ENCODE data around the gene PLIN1. TPM values are rescaled to one million over a fixed set of nuclear protein-coding genes. Genes with fewer than 3 reads are reported as not detected.

Gene PLIN1
- total RNA-seq, 1 donor from 2014 or later = 0.07 TPM

GRCh38 chr15:89668171-89668570, 11.0 kb downstream of the PLIN1 start:
- Mint-ChIP-seq H3K4me3 (no peak overlapping the region), H3K9me3 (no peaks in the 10 kb centered on the region), H3K4me1 (peaks cover 16% of the 10 kb centered on the region), H3K27me3 (ENCODE audit: insufficient read depth, low read depth) (peaks cover 14% of the 10 kb centered on the region), H3K27ac (no peak overlapping the region), H3K36me3 (no peaks in the 10 kb centered on the region)
- TF ChIP-seq CTCF (IDR thresholded peaks at IDR 0.05) (no peak), EZH2 (IDR thresholded peaks at IDR 0.05) (no peak), EZH2phosphoT487 (IDR thresholded peaks at IDR 0.05) (no peak)
- Histone ChIP-seq H2AFZ (replicated peaks) (no peak overlapping the region), H3F3A (ENCODE audit: low read depth) (peaks cover 18% of the 10 kb centered on the region), H3K4me2 (no peak overlapping the region), H3K4me1 (peaks cover 13% of the 10 kb centered on the region), H3K27ac (no peak overlapping the region), H4K20me1 (ENCODE audit: low read depth) (no peaks in the 10 kb centered on the region), H3K9me3 (ENCODE audit: low read depth) (no peaks in the 10 kb centered on the region), H3K27me3 (peaks cover 23% of the 10 kb centered on the region), H3K4me3 (no peak overlapping the region), H3K36me3 (no peaks in the 10 kb centered on the region), H3K9ac (no peak overlapping the region), H3K79me2 (ENCODE audit: low read depth) (no peaks in the 10 kb centered on the region)
- no peak for DNase-seq (ENCODE audit: low spot score)

GRCh38 chr15:89667706-89667960, 11.5 kb downstream of the PLIN1 start:
- Mint-ChIP-seq H3K36me3 (no peaks in the 10 kb centered on the region), H3K4me3 (no peak overlapping the region), H3K9me3 (no peaks in the 10 kb centered on the region), H3K27ac (no peak overlapping the region), H3K27me3 (ENCODE audit: insufficient read depth, low read depth) (peaks cover 12% of the 10 kb centered on the region), H3K4me1 (peaks cover 12% of the 10 kb centered on the region)
- H3K4me2 ChIP-seq = no peak overlapping the region
- no peak overlapping the region for H3K27ac ChIP-seq
- peaks cover 18% of the 10 kb centered on the region for H3F3A ChIP-seq (ENCODE audit: low read depth)
- TF ChIP-seq EZH2phosphoT487 (IDR thresholded peaks at IDR 0.05) (no peak), EZH2 (IDR thresholded peaks at IDR 0.05) (no peak), CTCF (IDR thresholded peaks at IDR 0.05) (no peak)
- H3K4me1 ChIP-seq = peaks cover 13% of the 10 kb centered on the region
- no peak overlapping the region for H3K4me3 ChIP-seq
- H3K79me2 ChIP-seq (ENCODE audit: low read depth) = no peaks in the 10 kb centered on the region
- no peaks in the 10 kb centered on the region for H4K20me1 ChIP-seq (ENCODE audit: low read depth)
- peaks cover 23% of the 10 kb centered on the region for H3K27me3 ChIP-seq
- no peak for DNase-seq (ENCODE audit: low spot score)
- no peaks in the 10 kb centered on the region for H3K9me3 ChIP-seq (ENCODE audit: low read depth)
- no peaks in the 10 kb centered on the region for H3K36me3 ChIP-seq
- no peak overlapping the region for H3K9ac ChIP-seq
- no peak overlapping the region for H2AFZ ChIP-seq (replicated peaks)

GRCh38 chr15:89666858-89667705, 12.1 kb downstream of the PLIN1 start:
- H3K9ac ChIP-seq = no peak overlapping the region
- H3K27me3 Mint-ChIP-seq (ENCODE audit: insufficient read depth, low read depth) = peaks cover 17% of the 10 kb centered on the region
- H3F3A ChIP-seq (ENCODE audit: low read depth) = peaks cover 18% of the 10 kb centered on the region
- H3K4me3 ChIP-seq = no peak overlapping the region
- no peak overlapping the region for H3K4me3 Mint-ChIP-seq
- no peaks in the 10 kb centered on the region for H4K20me1 ChIP-seq (ENCODE audit: low read depth)
- peaks cover 23% of the 10 kb centered on the region for H3K27me3 ChIP-seq
- no peaks in the 10 kb centered on the region for H3K9me3 ChIP-seq (ENCODE audit: low read depth)
- H3K4me1 ChIP-seq = peaks cover 13% of the 10 kb centered on the region
- H3K27ac Mint-ChIP-seq = no peak overlapping the region
- H3K4me2 ChIP-seq = no peak overlapping the region
- no peaks in the 10 kb centered on the region for H3K79me2 ChIP-seq (ENCODE audit: low read depth)
- no peak overlapping the region for H3K27ac ChIP-seq
- no peaks in the 10 kb centered on the region for H3K36me3 ChIP-seq
- H3K36me3 Mint-ChIP-seq = no peaks in the 10 kb centered on the region
- H3K4me1 Mint-ChIP-seq = peaks cover 12% of the 10 kb centered on the region
- DNase-seq (ENCODE audit: low spot score) = no peak
- no peaks in the 10 kb centered on the region for H3K9me3 Mint-ChIP-seq
- H2AFZ ChIP-seq (replicated peaks) = no peak overlapping the region
- TF ChIP-seq EZH2phosphoT487 (IDR thresholded peaks at IDR 0.05) (no peak), EZH2 (IDR thresholded peaks at IDR 0.05) (no peak), CTCF (IDR thresholded peaks at IDR 0.05) (no peak)

Data from neural progenitor cell (in vitro differentiated cells).